Adrenal gland (tissue), 12 donors: ENCODE data around the gene HACE1. TPM values are rescaled to one million over a fixed set of nuclear protein-coding genes. Genes with fewer than 3 reads are reported as not detected.

Experiments
- DNase-seq, 7 donors: peaks; one replicate each; pipeline ENCODE4 v3.0.0-alpha.2; 2019 to 2020
- H3K27ac ChIP-seq, 5 donors: fragments of 200-600 bp; sonication (generic) in 4 of 5; 1 replicate in 3 of 5; 2 replicates in 2 of 5; pipeline versions ENCODE4 v1.5.1 to v1.8.0; 2016 to 2020; ENCODE audit warnings: mild to moderate bottlenecking in 1 of 5
- H3K27me3 ChIP-seq: fragments of 200-600 bp; 2 replicates; pipeline ENCODE4 v1.8.0; 2021
- H3K36me3 ChIP-seq, 2 donors: fragments of 200-600 bp; replicated peaks in 1 of 2; 1 replicate in 1 of 2; 2 replicates in 1 of 2; pipeline versions ENCODE4 v1.5.1 to v1.8.0; 2018 to 2022
- H3K4me1 ChIP-seq, 2 donors: fragments of 200-600 bp; replicated peaks in 1 of 2; 1 replicate in 1 of 2; 2 replicates in 1 of 2; pipeline versions ENCODE4 v1.5.1 to v1.8.0; 2018 to 2021
- H3K4me3 ChIP-seq, 4 donors: fragments of 200-600 bp; sonication (generic) in 3 of 4; one replicate each; pipeline ENCODE4 v1.5.1; 2016 to 2018
- H3K9me3 ChIP-seq, 3 donors: fragments of 200-600 bp; sonication (generic) in 1 of 3; replicated peaks in 1 of 3; 1 replicate in 2 of 3; 2 replicates in 1 of 3; pipeline versions ENCODE4 v1.5.1 to v1.8.0; 2016 to 2021
- CTCF ChIP-seq, 6 experiments: fragments of 450-650 bp in 4 of 6; fragments of 200-600 bp in 2 of 6; sonication (generic) in 1 of 6; IDR thresholded peaks; 1 replicate in 5 of 6; 2 replicates in 1 of 6; pipeline versions ENCODE4 v1.5.1 to v1.8.0; 2016 to 2021; ENCODE audit warnings: antibody characterized with exemption in 6 of 6, mild to moderate bottlenecking in 2 of 6, moderate library complexity in 1 of 6
- POLR2A ChIP-seq, 2 donors: fragments of 450-650 bp; IDR thresholded peaks; one replicate each; pipeline ENCODE4 v1.6.1; 2017; ENCODE audit warnings: antibody characterized with exemption in 2 of 2, mild to moderate bottlenecking in 2 of 2, moderate library complexity in 1 of 2
- WGBS, 4 donors: extraction: QIAGEN DNeasy Blood & Tissue Kit in 2 of 4; methylation state at CpG; one replicate each; pipeline versions ENCODE4 v1.1.5 to v1.1.7; 2013 to 2017; 5-methylcytosine and 5-hydroxymethylcytosine counted together
- intact Hi-C, 2 donors: fragments of 100-400 bp; cut with DNase I; formaldehyde crosslinking; loops; one replicate each; pipeline versions ENCODE4 v1.14.1 to v1.15.0; 2022 to 2023
- polyA plus RNA-seq, 3 donors: library from polyadenylated mRNA; stranded (reverse); fragments of 200-250 nt in 2 of 3; fragments of 350-450 nt in 1 of 3; fragmentation: Illumina TruSeq in 1 of 3; extraction: RNeasy Lipid Tissue Mini Kit (QIAGEN cat#74804) in 1 of 3; gene quantifications; one replicate each; pipeline ENCODE4 v1.2.3, GENCODE V29; 2013 to 2014
- total RNA-seq, 9 donors: library from RNA; depleted of rRNA in 4 of 9; stranded (reverse); fragments of >200 nt in 4 of 9; fragments of 120-200 nt in 1 of 9; fragmentation: NEBNext Ultra II Directional in 1 of 9; extraction: Animal tissue kit (Norgen Biotek cat#: 25700) in 1 of 9; gene quantifications; one replicate each; pipeline versions ENCODE4 v1.1.0 to v1.2.4, GENCODE V29; 2013 to 2023
- donor health status: healthy with polysubstance abuse.
- donor health status: Bipolar disorder and iron deficiency.
- donor health status: DM: yes; HTN: yes; CAD: no.
- donor health status: DM: no; HTN: no; CAD: no.
- donor health status: DM: no; HTN: no; CAD: no.
- donor health status: DM: yes; HTN: yes; CAD: no.

Gene HACE1
- total and polyA plus RNA-seq, 12 donors = 5.6 to 14.2 (median 10.7) TPM

- TF ChIP-seq POLR2A (IDR thresholded peaks at IDR 0.05) = no peak
- no peak for TF ChIP-seq CTCF (IDR thresholded peaks at IDR 0.05)
- Histone ChIP-seq H3K4me1 (no peaks in the 10 kb centered on the region), H3K9me3 (no peaks in the 10 kb centered on the region), H3K36me3 (no peaks in the 10 kb centered on the region), H3K4me3 (no peak overlapping the region), H3K27ac (no peak overlapping the region), H3K27me3 (no peaks in the 10 kb centered on the region)
- WGBS, 4 donors = 86 to 90% (median 87%) methylated on average over 4 of the region's 4 CpGs
- intact Hi-C loops = no loop called here
- no peak for DNase-seq
Observed at GRCh38 chr6:104710543-104711335, 149.0 kb downstream of the HACE1 start.

- 74 to 78% (median 77%) methylated on average over 5 of the region's 5 CpGs for WGBS, 4 donors
- no peaks in the 10 kb centered on the region for H3K4me1 ChIP-seq
- H3K36me3 ChIP-seq = no peaks in the 10 kb centered on the region
- no peaks in the 10 kb centered on the region for H3K27me3 ChIP-seq
- H3K27ac ChIP-seq = peak overlapping the region in 2 of 5 donors; percentile 36 to 53
- no peaks in the 10 kb centered on the region for H3K9me3 ChIP-seq
- TF ChIP-seq CTCF (IDR thresholded peaks at IDR 0.05) (no peak), POLR2A (IDR thresholded peaks at IDR 0.05) (no peak)
- no peak overlapping the region for H3K4me3 ChIP-seq
- DNase-seq = no peak
- intact Hi-C loops = no loop called here
Observed at GRCh38 chr6:104705916-104706442, 153.7 kb downstream of the HACE1 start.

- Histone ChIP-seq H3K27ac (peak overlapping the region in 3 of 5 donors; percentile 1 to 53 (median 36)), H3K9me3 (no peaks in the 10 kb centered on the region), H3K27me3 (no peaks in the 10 kb centered on the region), H3K4me1 (no peaks in the 10 kb centered on the region), H3K4me3 (no peak overlapping the region), H3K36me3 (no peaks in the 10 kb centered on the region)
- WGBS, 4 donors = 50 to 53% (median 51%) methylated on average over 8 of the region's 8 CpGs
- peak in 3 of 7 donors; percentile 24 to 59 (median 27) for DNase-seq
- intact Hi-C loops = no loop called here
- TF ChIP-seq CTCF (IDR thresholded peaks at IDR 0.05) (no peak), POLR2A (IDR thresholded peaks at IDR 0.05) (no peak)
Observed at GRCh38 chr6:104705095-104705707, 154.5 kb downstream of the HACE1 start.

GRCh38 chr6:104704191-104704590 lies 155.5 kb downstream of the HACE1 start:
- no peaks in the 10 kb centered on the region for H3K27me3 ChIP-seq
- H3K27ac ChIP-seq = peak overlapping the region in 1 of 5 donors; percentile 52
- WGBS, 4 donors = 59 to 60% (median 59%) methylated on average over 3 of the region's 3 CpGs
- no peak for DNase-seq
- H3K4me3 ChIP-seq = no peak overlapping the region
- no peaks in the 10 kb centered on the region for H3K9me3 ChIP-seq
- no peaks in the 10 kb centered on the region for H3K4me1 ChIP-seq
- intact Hi-C loops = no loop called here
- TF ChIP-seq POLR2A (IDR thresholded peaks at IDR 0.05) (no peak), CTCF (IDR thresholded peaks at IDR 0.05) (no peak)
- H3K36me3 ChIP-seq = no peaks in the 10 kb centered on the region
